Stimulated activated CD8-positive, alpha-beta memory T cell treated with anti-CD3 and anti-CD28 coated beads, Interleukin-15, amount 100 ng/mL, for 1 hour (primary cell): ENCODE measurements around the gene B3GNT9.

Experiments used
- DNase-seq: peaks from one replicate; pipeline ENCODE4 v3.0.0-alpha.2; 2020; ENCODE audit warnings: low read depth

The B3GNT9 gene

DNA sequence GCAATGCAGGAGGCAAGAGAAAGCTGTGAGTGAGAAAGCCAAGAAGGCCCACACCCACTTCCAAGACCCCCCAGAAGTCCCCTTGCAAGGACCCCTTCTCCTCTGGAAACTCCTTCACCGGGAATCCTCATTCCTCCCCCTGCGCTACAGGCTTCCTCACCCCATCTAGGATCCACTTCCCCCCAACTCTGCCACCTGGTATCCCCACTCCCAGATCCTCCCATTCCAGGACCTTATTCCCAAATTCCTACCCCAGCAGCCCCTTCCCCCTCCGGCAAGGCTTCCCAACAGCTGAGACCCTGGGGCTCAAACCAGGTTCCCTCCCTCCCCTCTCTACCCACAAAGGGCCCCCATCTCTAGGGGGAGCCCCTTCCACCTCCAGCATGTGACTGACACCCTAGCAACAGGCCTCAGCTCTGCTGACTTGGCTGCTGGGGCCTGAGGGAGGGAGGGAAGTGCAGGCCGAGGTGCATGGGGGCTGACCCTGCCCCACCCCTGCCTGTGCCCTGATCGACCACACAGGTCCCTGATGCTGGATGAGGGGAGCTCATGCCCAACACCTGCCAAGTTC lies 15.9 kb upstream of the B3GNT9 start:
- no peak for DNase-seq

DNA sequence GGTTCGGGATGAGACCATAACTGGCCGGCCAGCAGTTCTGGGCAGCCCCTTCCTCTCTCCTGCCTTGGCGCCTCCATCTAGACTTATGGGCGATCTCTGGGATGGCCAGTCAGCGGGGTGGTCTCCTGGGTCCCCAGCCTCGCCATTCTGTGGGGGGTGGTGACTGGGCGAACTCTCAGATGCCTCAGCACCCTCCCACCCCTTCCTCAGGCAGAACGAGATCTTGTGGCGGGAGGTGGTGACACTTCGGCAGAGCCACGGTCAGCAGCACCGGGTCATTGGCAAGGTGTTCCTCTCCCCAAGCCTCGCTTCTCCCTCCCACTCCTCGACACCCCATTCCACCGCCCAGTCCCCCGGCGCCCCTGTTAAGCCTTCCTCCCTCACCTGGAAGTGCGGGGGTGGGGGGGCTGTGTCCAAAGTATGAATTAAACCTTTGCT lies 15.3 kb upstream of the B3GNT9 start:
- no peak for DNase-seq

DNA sequence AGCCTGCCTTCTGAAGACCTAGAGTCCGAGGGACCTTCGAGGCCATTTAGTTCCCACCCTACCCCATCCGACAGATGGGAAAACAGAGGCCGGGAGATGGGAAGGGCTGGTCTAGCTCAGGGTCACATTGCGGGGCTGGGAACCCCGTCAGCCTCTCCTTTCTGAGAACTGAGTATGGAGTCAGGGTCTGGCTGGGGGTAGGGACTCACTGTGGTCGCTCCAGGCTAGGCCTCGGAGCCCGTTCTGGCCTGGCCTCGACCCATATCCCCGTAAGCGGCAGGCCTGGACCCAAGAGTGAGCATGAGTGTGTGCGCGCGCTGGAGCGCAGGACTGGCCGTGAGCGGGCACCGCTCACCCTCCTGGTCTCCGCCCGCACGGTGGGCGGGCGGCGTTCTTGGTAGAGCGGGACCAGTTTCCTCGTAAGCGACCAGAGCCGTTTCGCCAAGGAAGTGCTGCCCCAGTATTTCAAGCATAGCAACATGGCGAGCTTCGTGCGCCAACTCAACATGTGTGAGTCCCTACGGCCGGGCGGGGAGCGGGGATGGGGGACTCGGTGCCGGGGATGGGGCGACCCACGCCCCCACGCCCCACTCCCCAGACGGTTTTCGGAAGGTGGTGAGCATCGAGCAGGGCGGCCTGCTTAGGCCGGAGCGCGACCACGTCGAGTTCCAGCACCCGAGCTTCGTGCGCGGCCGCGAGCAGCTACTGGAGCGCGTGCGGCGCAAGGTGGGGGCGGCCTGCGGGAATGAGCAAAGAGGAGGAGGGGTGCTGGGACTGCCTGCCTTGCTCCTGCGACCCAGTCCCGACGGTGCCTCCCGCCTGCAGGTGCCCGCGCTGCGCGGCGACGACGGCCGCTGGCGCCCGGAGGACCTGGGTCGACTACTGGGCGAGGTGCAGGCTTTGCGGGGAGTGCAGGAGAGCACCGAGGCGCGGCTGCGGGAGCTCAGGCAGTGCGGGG lies 14.6 kb upstream of the B3GNT9 start:
- no peak for DNase-seq

DNA sequence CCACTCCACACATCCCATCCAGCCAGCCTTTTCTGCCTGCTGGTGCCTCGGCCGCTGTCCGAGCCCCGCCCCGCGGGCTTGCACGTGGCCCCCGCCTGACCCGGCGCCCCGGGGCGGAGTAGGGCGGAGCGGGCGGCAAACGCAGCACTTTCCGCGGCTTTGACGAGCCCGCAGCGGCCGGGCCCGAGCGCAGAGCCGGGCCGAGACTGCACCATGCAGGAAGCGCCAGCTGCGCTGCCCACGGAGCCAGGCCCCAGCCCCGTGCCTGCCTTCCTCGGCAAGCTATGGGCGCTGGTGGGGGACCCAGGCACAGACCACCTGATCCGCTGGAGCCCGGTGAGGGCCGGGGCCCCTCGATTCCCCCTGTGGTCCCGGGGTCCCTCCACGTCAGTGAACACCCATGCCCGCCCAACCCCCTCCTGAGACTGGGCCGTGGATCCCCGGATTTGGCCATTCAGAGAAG lies 13.8 kb upstream of the B3GNT9 start, which contains the start of gene HSF4:
Gene HSF4, plus strand, starts transcription at position 147 of the 463 bp plus-strand sequence. Its CDS starts 67 bp downstream, at position 214.
- no peak for DNase-seq

DNA sequence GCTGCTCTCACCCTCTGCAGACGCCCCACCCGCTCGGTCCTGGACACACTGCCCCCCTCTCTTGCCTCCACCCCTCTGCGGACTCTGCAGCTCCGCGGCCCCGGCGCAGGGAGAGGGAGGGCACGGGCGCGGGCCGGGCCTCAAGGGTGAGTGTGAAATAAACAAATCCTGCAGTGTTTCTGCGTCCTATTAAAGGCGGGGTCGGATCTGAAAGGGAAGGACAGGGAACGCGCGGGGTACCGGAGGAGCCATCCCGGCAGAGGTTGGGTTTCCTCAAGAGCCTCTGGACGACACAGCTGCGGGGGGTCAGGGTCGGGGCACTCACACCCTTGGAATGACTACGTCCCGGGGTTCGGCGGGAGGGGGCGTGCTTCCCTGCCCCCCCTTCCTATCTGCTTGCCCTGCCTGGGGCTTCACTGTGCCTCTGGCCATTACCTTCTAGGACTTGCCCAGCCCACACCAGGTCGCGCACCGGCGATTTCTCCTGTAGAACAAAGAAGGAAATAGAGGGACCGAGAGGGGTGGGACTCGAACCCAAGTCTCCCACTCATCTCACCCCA lies 13.3 kb upstream of the B3GNT9 start:
- DNase-seq, result no peak

DNA sequence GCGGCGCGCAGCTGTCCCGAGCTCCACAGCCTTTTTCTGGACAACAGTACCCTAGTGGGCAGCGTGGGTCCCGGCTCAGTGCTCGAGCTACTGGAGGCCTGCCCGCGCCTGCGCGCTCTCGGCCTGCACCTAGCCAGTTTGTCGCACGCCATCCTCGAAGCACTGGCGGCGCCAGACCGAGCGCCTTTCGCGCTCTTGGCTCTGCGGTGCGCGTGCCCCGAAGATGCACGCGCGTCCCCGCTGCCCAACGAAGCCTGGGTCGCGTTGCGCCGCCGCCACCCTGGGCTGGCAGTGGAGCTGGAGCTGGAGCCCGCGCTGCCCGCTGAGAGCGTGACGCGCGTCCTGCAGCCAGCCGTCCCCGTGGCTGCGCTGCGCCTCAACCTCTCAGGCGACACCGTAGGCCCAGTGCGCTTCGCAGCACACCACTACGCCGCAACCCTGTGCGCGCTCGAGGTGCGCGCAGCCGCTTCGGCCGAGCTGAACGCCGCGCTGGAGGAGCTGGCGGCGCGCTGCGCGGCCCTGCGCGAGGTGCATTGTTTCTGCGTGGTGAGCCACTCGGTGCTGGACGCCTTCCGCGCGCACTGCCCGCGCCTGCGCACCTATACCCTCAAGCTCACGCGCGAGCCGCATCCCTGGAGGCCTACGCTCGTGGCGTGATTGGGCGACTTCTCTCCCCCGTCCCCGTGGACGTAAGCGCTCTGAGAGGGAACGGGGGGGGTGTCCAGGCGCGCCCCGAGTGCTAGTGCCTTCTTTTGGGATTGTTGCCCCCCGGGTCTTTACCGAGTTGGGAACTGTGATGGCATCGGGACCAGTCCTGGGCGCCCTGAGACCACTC lies 12.6 kb upstream of the B3GNT9 start:
- no peak for DNase-seq

DNA sequence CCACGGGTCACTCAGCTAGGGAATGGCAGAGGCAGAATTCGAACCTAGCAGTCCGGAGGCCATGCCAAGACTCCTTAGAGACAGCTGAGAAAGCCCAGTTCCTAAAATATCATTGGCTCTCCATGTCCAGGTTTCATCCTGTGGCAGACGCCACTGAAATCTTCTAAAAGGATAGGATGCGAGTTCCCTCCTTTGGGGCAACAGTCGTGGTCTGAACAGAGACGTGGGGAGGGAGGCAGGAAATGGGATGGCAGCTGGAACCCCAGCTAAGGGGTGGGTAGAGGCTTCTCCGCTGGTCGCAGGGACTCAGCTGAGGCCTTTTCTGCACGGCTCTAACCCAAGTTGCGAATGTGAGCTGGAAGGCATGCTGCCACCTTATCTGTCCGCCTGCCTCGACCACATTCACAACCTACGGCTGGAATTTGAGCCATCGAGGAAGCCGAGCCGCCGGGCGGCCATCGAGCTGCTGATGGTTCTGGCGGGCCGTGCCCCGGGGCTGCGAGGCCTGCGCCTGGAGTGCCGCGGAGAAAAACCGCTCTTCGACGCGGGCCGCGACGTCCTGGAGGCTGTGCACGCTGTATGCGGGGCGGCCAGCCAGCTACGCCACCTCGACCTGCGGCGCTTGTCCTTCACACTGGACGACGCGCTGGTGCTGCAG lies 11.8 kb upstream of the B3GNT9 start:
- no peak for DNase-seq

DNA sequence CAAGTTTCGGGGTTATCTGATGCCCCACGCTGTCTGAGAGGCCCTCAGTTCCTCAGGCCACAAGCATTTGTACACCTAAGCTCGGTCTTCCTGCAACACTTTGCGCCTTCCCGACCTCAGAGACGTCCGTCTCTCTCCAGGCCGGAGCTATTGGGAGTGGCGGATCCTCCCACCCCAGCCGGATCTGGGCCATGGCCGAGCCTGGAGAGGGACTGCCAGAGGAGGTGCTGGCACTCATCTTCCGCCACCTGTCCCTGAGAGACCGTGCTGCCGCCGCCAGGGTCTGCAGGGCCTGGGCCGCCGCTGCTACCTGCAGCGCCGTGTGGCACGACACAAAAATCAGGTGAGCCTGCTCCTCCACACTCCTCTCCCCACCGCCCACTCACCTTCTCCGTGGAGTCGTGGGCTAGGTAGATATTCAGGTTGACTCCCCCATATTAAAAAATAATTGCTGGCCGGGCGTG lies 10.8 kb upstream of the B3GNT9 start:
- no peak for DNase-seq

DNA sequence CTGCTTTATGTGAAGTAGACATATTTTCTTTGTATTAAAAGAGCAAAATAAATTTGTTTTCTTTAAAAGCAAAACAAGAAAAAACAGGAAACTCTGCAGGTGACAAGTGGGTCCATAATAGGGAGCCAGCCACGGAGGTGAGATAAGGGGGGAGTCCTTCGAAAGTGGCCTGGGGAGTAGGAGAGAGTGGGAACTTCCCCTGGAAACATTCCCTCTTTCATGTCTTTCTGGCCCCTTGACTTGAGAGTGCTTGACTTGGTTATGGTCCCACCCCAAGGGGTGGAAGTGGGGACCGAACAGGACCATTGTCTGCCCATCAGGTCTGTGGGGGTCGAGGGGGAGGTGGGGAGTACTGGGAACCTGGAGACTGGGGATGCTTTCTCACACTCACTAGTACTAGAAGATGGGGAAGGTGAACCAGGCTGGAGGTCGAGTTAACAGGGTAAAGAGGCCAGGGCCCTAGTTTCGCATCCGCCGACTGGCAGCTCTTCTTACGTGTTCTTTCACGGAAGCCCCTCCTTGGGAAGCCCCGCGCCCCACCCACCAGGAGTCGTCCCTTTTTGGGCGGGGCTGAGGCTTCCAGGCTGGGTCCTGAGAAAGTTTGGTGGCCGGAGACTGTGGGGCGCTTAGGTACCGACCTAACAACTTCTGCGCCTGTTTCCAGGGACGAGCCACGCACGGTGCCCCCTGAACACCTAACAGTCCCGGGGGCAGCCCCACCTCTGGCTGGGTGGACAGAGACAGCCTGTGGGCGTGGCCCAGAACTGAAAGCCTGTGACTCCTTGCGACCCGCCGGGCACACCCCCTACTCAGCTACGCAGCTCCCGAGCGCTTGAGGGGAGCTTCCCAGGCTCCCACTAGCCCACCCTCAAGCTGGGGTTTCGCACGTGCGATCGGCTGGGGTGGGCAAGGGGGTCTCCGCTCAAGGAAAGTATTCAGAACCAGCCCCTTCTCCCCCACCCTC lies 8.1 kb upstream of the B3GNT9 start:
- DNase-seq, result peak; percentile 63

DNA sequence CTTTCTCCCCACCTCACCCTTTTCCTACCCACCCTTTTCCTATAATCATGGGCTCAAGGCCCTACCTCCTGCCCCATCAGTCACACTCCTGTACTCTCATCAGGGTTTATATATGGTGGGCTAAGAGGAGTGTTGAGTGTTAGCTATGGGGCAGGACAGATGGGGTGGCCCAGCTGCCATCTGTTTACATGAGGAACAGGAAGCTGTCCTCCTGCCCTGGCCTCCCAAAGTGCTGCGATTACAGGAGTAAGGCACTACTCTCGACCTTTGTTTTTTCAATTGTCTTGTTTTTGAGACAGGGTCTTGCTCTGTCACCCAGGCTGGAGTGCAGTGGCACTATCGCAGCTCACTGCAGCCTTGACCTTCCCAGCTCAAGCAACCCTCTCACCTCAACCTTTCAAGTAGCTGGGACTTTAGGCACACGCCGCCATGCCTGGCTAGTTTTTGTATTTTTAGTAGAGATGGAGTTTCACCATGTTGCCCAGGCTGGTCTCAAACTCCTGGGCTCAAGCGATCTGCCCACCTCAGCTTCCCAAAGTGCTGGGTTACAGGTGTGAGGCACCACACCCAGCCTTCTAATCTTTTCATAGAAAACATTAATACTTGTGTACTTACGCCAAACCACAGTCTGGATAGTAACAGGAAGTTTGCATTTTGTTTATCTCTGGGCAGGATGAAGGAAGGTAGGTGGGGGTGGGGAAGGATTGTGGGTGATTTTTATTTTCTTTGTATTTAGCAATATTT lies 7.3 kb upstream of the B3GNT9 start:
- no peak for DNase-seq

DNA sequence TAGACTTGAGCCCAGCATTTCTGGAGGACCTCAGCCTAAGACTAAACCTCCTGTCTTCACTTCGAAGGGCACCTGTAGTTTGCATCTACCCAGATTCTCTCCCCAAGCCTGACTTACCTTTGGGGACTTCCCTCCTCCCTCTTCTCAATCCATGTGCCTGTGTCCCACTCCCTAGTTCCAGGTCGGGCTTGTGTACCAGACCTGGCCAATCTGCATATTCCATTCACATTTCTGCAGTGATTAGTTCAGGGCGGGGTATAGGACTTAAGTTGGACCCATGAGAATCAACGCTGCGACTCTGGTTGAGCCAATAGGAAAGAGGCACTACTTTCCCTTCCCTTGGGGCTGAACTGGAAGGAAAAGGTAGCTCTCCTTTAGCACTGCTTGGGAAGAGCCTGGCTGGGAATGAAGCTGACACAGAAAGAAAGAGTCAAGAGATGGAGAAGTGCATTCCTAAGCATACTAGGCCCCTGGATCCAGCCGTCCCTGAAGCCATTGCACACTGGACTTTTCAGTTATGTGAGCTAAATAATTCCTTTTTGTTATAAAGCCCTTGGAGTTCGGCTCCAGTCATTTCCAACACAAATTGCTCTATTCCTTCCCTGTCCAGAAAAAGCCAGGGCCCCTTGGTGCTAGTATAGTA lies 6.4 kb upstream of the B3GNT9 start:
- no peak for DNase-seq

DNA sequence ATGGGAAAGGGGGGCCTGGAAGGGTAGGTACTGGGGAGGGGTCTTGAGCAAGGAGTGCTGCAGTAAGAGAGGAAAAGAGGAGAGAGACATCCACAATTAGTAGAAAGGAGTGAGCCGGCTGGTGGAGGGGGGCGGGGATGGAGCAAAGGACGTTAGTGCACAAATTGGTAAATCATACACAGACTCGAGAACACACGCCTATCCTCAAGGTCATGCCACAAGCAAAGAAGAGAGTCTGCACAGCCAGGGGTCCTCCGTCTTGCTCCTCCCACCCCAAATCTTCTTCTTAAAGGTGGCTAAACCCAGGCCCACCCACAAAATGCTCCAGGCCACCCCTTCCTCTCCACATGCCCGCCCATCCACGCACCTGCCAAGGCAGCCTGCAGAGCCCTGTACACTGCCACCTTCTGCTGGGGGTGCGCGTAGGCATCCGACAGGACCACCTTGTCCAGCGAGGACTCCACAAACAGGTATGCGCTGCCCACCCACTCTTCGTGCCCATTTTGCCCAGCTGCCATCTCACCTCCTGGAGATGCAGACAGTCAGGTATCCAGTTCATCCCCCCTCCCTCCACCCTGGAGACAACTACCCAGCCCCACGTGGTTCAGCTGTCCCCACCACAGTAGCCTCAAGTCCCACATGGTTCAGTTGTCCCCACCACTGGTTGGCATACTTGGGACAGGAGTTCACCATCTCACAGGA lies 5.5 kb upstream of the B3GNT9 start:
- no peak for DNase-seq

DNA sequence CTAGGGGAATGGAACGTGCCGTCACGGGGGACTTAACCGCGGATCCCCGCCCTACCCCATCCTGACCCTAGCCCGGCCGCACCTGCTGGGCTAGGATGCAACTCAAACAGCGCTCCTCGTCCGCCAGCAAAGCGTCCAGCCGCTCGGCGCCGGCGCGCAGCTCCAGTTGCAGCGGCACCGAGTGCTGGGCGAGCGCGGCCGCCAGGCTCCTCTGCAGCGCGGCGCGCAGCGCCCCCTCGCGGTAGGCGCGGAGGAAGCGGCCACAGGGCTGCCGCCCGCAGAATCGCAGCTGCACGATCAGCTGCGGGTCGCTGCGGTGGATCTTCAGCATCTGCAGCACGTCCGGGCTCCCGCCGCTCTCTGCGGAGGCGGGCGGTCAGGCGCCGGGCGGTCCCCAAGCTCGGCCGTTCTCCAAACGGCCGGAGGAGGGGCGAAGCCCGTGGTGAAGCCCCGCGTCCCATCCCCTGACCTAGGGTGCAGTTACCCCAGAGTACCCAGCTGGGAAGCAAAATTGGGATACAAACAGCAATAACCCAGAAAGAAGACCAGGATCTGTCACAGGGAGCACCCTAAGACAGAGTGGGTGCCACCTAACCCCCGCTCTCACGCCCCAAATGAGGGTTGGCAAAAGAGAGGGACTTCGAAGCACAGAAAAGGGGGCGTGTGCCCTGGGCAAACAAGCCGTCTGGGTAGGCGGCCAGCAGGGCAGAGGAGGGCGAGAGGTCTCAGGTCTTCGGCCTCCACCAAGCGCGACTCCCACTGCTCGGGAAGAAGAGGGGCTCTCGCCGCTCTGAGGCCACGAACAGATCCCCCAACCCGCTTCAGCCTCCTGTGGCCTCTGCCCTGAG lies 4.7 kb upstream of the B3GNT9 start:
- DNase-seq, result peak; percentile 50

DNA sequence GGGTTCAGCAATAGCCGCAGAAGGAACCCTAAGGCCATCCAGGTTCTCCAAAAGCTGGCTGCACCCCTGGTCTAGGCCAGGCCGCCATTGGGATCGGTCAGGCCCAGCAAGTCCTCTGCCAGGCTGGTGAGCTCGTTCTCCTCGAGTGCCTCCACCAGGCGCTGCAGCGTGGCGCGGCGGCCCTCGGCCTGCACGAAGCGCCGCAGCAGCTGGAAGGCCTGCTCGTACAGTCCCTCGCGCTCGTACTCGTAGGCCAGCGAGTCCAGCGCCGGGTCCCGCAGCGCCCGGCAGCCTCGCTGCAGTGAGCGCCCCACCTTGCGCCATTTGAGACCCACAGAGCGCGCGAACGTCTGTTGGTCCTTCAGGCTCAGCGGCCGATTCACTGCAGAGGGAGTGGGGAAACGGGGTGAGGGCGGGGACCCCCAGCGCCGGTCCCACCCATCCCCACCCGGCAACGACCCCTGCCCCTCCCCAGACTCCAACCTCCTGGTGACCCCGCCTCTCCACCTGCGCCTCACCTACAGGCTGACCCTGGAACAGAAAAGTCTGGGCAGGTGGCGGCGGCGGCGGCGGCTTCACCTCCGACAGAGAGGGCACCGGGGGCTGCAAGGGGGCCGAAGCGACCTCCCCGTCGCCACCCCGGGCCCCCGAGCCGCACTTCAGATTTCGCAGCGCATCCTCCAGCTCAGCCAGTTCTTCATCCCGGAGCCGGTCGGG lies 3.9 kb upstream of the B3GNT9 start:
- DNase-seq, result no peak

DNA sequence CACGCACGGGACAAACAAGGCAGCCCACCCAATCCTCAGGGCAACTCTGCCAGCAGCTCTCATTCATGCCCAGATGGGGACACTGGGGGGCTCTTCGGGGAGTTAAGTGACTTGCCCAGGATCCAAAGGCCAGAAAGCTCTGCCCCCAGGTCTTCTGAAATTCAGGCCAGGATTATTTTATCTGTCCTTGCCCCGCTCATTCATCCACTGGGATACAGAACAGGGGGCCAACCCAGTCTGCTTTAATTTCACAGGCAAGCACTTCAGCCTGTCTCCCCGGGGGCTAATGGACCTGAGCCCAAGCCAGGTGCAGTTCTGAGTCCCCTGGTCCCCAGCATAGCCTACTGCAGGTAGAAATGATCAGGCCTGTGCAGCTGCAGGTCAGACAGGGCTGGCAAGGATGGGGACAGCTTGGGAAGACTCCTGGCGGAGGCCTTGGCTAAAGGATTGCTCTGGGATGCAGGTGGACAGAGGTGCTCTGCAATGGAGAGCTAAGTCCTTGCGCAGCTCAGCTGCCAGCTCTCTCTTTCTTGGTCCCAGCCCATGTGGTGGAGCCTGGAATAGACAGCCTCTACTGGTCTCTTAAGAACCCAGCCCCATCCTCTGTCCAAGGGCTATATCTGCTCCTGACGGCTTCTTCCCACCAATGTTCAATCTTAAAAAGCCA lies 766 bp upstream of the B3GNT9 start:
- DNase-seq, result no peak
